Cerebellar cortex (tissue), 1 donor: ENCODE results near the gene TKTL2.
"Not testable (repeated sequence)": the region's sequence is repeated elsewhere in the genome, so short reads cannot be mapped to it uniquely, and the experiment has no call there.

ENCODE experiments used
- DNase-seq: peaks from one replicate; pipeline ENCODE4 v3.0.0-alpha.2; 2015; ENCODE audit warnings: low spot score

Gene TKTL2

GRCh38 chr4:163447023-163447422 lies 26.5 kb downstream of the TKTL2 start:
- not testable (repeated sequence) for DNase-seq

GRCh38 chr4:163440040-163440439 lies 33.5 kb downstream of the TKTL2 start:
- no peak for DNase-seq
